Keratinocyte (primary cell): ENCODE results near the gene PTPRN2. TPM values are rescaled to one million over a fixed set of nuclear protein-coding genes. Genes with fewer than 3 reads are reported as not detected.

Experiments
- DNase-seq: peaks from one replicate; pipeline ENCODE4 v3.0.0-alpha.2; 2011; ENCODE audit warnings: low read depth, missing footprints, low spot score
- FAIRE-seq: peaks from 2 replicates; lab custom pipeline; 2011; peaks lifted over from hg19 to GRCh38; lab: Jason Lieb, UNC
- H2AFZ ChIP-seq: 2 replicates; pipeline ENCODE4 v1.6.0; 2012; ENCODE audit warnings: low read length, control low read depth, inconsistent platforms; ENCODE audit not compliant: control insufficient read depth
- H3K27ac ChIP-seq: 2 replicates; pipeline ENCODE4 v1.5.1; 2011; ENCODE audit warnings: low read length; ENCODE audit not compliant: control insufficient read depth, insufficient read depth
- H3K27me3 ChIP-seq: 3 replicates; pipeline ENCODE4 v1.6.0; 2011; ENCODE audit warnings: low read length; ENCODE audit not compliant: control insufficient read depth, insufficient read depth; ENCODE audit errors: extremely low read depth
- H3K36me3 ChIP-seq, 2 experiments: 2 replicates in 1 of 2; 3 replicates in 1 of 2; pipeline ENCODE4 v1.5.1; 2011; ENCODE audit warnings: low read length in 2 of 2, mild to moderate bottlenecking in 1 of 2; ENCODE audit not compliant: control insufficient read depth in 2 of 2, insufficient read depth in 2 of 2; ENCODE audit errors: extremely low read depth in 1 of 2
- H3K4me1 ChIP-seq: 3 replicates; pipeline ENCODE4 v1.5.1; 2011; ENCODE audit warnings: low read length; ENCODE audit not compliant: control insufficient read depth, insufficient read depth; ENCODE audit errors: extremely low read depth
- H3K4me2 ChIP-seq: 3 replicates; pipeline ENCODE4 v1.6.0; 2011; ENCODE audit warnings: low read depth, low read length; ENCODE audit not compliant: control insufficient read depth, insufficient read depth; ENCODE audit errors: extremely low read depth
- H3K4me3 ChIP-seq, 3 experiments: fragments of 200-600 bp in 1 of 3; sonication (generic) in 1 of 3; 2 replicates in 2 of 3; 3 replicates in 1 of 3; pipeline ENCODE4 v1.5.1; 2011 to 2016; ENCODE audit warnings: low read length in 3 of 3, mild to moderate bottlenecking in 3 of 3, control low read depth in 2 of 3, inconsistent platforms in 1 of 3, low read depth in 1 of 3, mixed read lengths in 1 of 3, mixed run types in 1 of 3, moderate library complexity in 1 of 3; ENCODE audit not compliant: control insufficient read depth in 2 of 3, insufficient read depth in 2 of 3; ENCODE audit errors: extremely low read depth in 1 of 3
- H3K79me2 ChIP-seq: 2 replicates; pipeline ENCODE4 v1.6.0; 2012; ENCODE audit warnings: low read length; ENCODE audit not compliant: control insufficient read depth, insufficient read depth
- H3K9ac ChIP-seq: 3 replicates; pipeline ENCODE4 v1.6.0; 2011; ENCODE audit warnings: low read length; ENCODE audit not compliant: control insufficient read depth, insufficient read depth; ENCODE audit errors: extremely low read depth
- H3K9me1 ChIP-seq: 3 replicates; pipeline ENCODE4 v1.6.0; 2011; ENCODE audit warnings: low read length; ENCODE audit not compliant: control insufficient read depth, insufficient read depth; ENCODE audit errors: extremely low read depth
- H3K9me3 ChIP-seq: 2 replicates; pipeline ENCODE4 v1.5.1; 2012; ENCODE audit warnings: low read depth, low read length; ENCODE audit not compliant: control insufficient read depth
- H4K20me1 ChIP-seq: 3 replicates; pipeline ENCODE4 v1.6.0; 2011; ENCODE audit warnings: low read length; ENCODE audit not compliant: control insufficient read depth, insufficient read depth; ENCODE audit errors: extremely low read depth
- EZH2 ChIP-seq: IDR thresholded peaks from one replicate; pipeline ENCODE4 v1.6.1; 2012; ENCODE audit warnings: inconsistent platforms, mild to moderate bottlenecking, low read length, moderate library complexity
- dilution Hi-C: fragments of 300-500 bp; cut with MboI; formaldehyde crosslinking; loops from one replicate; pipeline ENCODE4 v1.7.0; 2020; ENCODE audit warnings: low sequenced_read_pairs; ENCODE audit not compliant: extremely low pct_ligation_motif_present
- polyA plus RNA-seq, 5 experiments: library from polyadenylated mRNA; depleted of rRNA in 3 of 5; stranded (reverse) in 3 of 5; stranded (forward) in 1 of 5; unstranded in 1 of 5; fragments of >200 nt; gene quantifications; 1 replicate in 1 of 5; 2 replicates in 3 of 5; 3 replicates in 1 of 5; pipeline versions ENCODE4 v1.2.1 to v1.2.3, GENCODE V29; 2011 to 2012; ENCODE audit warnings: missing spikeins in 2 of 5, low read depth in 1 of 5, low replicate concordance in 1 of 5
- TF ChIP-seq, protein P1 (sequence below), 3 experiments: IDR thresholded peaks in 1 of 3; conservative IDR thresholded peaks in 1 of 3; optimal IDR thresholded peaks in 1 of 3; 2 replicates in 2 of 3; 3 replicates in 1 of 3; pipeline versions ENCODE3 to v1.5.1; 2011; ENCODE audit warnings: low read length in 3 of 3, mild to moderate bottlenecking in 3 of 3, moderate library complexity in 2 of 3, control low read depth in 1 of 3, inconsistent platforms in 1 of 3; ENCODE audit not compliant: insufficient read depth in 2 of 3; ENCODE audit errors: extremely low read depth in 1 of 3

PTPRN2 gene
- polyA plus RNA-seq, 1 donor (not counting 4 experiments of a cell fraction or from before 2014, with no cell fraction given) = not detected

DNA sequence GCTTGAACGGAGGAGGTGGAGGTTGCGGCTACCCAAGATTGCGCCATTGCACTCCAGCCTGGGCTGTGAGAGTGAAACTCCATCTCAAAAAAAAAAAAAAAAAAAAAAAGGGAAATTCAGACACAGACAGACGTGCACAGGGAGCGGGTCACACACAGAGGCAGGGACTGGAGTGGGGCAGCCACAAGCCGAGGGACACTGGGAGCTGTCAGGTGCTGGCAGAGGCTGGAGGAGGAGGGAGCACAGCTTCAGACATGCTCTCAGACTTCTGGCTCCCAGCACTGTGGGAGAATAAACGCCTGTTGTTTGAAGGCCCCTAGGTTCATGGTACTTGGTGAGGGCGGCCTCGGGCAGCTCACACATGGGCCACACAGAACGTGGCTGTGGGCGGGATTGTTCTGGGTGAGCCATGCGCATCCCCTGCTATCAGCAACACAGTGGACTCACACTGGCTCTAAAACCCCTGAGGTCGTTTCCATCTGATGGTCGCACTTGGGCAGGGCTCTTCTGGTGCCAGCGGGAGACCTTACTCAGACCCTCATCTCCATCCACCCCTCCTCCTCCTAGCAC is 874.9 kb downstream of the PTPRN2 start:
- no peak for TF ChIP-seq EZH2
- TF ChIP-seq, protein P1, sequence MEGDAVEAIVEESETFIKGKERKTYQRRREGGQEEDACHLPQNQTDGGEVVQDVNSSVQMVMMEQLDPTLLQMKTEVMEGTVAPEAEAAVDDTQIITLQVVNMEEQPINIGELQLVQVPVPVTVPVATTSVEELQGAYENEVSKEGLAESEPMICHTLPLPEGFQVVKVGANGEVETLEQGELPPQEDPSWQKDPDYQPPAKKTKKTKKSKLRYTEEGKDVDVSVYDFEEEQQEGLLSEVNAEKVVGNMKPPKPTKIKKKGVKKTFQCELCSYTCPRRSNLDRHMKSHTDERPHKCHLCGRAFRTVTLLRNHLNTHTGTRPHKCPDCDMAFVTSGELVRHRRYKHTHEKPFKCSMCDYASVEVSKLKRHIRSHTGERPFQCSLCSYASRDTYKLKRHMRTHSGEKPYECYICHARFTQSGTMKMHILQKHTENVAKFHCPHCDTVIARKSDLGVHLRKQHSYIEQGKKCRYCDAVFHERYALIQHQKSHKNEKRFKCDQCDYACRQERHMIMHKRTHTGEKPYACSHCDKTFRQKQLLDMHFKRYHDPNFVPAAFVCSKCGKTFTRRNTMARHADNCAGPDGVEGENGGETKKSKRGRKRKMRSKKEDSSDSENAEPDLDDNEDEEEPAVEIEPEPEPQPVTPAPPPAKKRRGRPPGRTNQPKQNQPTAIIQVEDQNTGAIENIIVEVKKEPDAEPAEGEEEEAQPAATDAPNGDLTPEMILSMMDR (optimal IDR thresholded peaks at IDR 0.05 in 1 of 3, IDR thresholded peaks at IDR 0.05 in 1 of 3, conservative IDR thresholded peaks at IDR 0.05 in 1 of 3; ENCODE audit: extremely low read depth in 1 of 3, insufficient read depth in 2 of 3, low read length in 3 of 3) = no peak
- H3K27ac ChIP-seq = no peak overlapping the region
- no peak for DNase-seq
- H3K9me3 ChIP-seq = peaks cover 8% of the 10 kb centered on the region
- H3K36me3 ChIP-seq = no peaks in the 10 kb centered on the region
- no peaks in the 10 kb centered on the region for H4K20me1 ChIP-seq
- dilution Hi-C loops = no loop called here
- H3K27me3 ChIP-seq = no peaks in the 10 kb centered on the region
- no peak overlapping the region for H3K4me3 ChIP-seq
- H2AFZ ChIP-seq = no peak overlapping the region
- FAIRE-seq = no peak
- no peak overlapping the region for H3K4me2 ChIP-seq
- no peaks in the 10 kb centered on the region for H3K9me1 ChIP-seq
- H3K9ac ChIP-seq = no peak overlapping the region
- no peaks in the 10 kb centered on the region for H3K4me1 ChIP-seq
- no peaks in the 10 kb centered on the region for H3K79me2 ChIP-seq

DNA sequence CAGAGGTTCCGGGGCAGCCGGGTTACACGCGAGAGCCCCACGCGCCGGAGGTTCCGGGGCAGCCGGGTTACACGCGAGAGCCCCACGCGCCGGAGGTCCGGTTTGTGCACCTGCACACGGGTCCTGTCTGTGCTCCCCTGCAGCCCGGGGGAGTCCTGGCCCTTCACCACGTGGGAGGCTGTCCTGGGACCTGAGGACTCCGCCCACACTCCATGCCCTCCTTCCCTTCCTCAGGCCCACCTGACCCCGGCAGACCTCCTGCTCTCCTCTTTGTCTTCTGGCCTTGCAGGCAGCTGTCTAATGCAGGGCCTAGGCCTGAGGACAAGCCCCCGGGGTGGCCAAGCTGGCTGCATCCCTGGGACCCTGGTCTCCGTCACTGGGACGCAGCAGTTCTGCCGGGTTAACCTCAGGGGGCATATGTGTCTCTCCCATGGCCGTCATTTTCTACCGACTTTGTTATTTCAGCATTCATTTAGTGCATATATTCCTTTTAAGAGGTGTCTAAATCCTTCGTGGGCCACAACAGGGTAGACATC is 876.2 kb downstream of the PTPRN2 start:
- Histone ChIP-seq H3K36me3 (no peaks in the 10 kb centered on the region), H3K9me1 (no peaks in the 10 kb centered on the region), H2AFZ (no peak overlapping the region), H4K20me1 (no peaks in the 10 kb centered on the region), H3K4me1 (no peaks in the 10 kb centered on the region), H3K9ac (no peak overlapping the region), H3K4me3 (no peak overlapping the region), H3K4me2 (no peak overlapping the region), H3K27me3 (no peaks in the 10 kb centered on the region), H3K27ac (no peak overlapping the region), H3K9me3 (peaks cover 4% of the 10 kb centered on the region), H3K79me2 (no peaks in the 10 kb centered on the region)
- TF ChIP-seq, protein P1 (optimal IDR thresholded peaks at IDR 0.05 in 1 of 3, IDR thresholded peaks at IDR 0.05 in 1 of 3, conservative IDR thresholded peaks at IDR 0.05 in 1 of 3; ENCODE audit: extremely low read depth in 1 of 3, insufficient read depth in 2 of 3, low read length in 3 of 3) = no peak
- no peak for FAIRE-seq
- dilution Hi-C loops = no loop called here
- DNase-seq = no peak
